Erythroblast (primary cell): ENCODE results near the gene NLRC5.
"Not testable (repeated sequence)": the region's sequence is repeated elsewhere in the genome, so short reads cannot be mapped to it uniquely, and the experiment has no call there.

ENCODE experiments used
- DNase-seq, 2 experiments: peaks; one replicate each; lab custom pipeline; 2025; lab: John Stamatoyannopoulos, UW
- GATA1 ChIP-seq: IDR thresholded peaks from 2 replicates; pipeline ENCODE4 v1.6.1; 2011; ENCODE audit warnings: low read depth, mild to moderate bottlenecking, control low read depth, low read length, moderate library complexity
- POLR2A ChIP-seq: IDR thresholded peaks from 2 replicates; pipeline ENCODE4 v1.6.1; 2011; ENCODE audit warnings: mild to moderate bottlenecking, low read length

The NLRC5 gene

DNA sequence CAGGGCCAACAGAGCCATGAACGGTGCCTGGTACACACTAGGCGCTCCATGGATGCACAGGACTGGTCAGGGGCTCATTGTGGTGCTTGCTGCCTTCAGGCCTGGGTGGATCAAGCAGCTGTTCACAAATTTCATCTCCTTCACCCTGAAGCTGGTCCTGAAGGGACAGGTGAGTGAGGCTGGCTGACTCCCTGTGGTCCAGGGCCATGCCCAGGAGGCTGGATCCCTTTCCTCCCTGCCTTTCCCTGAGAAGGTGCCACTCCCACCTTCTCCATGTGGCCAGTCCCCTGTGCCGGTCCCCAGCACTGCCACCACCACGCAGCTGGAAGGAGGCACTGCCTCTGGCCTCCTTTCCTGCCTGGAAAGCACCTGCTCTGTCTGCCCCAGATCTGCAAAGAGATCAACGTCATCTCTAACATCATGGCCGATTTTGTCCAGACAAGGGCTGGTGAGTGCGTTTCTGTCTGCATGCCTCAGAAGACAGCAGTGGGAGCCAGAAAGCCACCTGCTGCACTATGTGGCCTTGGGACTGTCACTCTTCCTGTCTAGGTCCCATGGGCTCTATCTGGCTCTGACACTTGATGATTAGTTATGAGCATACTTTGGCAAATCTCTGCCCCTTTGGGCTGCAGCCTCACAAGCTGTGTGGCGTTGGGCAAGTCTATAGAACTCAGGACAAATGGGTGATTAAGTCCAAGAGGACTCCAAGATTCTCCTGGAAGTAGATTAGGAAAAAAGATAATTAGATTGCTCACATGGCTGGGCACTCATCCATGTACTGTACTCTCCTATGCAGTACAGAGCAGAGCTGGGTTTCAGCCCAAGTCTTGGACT is 18.2 kb upstream of the NLRC5 start:
- TF ChIP-seq POLR2A (no peak), GATA1 (no peak)
- no peak for DNase-seq

DNA sequence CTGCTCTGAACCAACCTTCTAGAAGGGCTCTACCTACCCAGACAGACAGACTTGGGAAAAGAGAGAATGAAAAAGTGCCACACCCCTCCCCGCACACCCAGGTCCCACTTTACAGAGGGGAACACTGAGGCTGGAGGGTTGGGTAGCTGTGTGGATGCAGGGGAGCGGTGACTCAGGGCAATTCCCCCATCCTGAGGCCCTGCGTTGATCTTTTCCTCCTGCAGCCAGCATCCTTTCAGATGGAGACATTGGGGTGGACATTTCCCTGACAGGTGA is 17.7 kb upstream of the NLRC5 start:
- no peak for DNase-seq
- TF ChIP-seq POLR2A, result no peak
- TF ChIP-seq GATA1, result no peak

DNA sequence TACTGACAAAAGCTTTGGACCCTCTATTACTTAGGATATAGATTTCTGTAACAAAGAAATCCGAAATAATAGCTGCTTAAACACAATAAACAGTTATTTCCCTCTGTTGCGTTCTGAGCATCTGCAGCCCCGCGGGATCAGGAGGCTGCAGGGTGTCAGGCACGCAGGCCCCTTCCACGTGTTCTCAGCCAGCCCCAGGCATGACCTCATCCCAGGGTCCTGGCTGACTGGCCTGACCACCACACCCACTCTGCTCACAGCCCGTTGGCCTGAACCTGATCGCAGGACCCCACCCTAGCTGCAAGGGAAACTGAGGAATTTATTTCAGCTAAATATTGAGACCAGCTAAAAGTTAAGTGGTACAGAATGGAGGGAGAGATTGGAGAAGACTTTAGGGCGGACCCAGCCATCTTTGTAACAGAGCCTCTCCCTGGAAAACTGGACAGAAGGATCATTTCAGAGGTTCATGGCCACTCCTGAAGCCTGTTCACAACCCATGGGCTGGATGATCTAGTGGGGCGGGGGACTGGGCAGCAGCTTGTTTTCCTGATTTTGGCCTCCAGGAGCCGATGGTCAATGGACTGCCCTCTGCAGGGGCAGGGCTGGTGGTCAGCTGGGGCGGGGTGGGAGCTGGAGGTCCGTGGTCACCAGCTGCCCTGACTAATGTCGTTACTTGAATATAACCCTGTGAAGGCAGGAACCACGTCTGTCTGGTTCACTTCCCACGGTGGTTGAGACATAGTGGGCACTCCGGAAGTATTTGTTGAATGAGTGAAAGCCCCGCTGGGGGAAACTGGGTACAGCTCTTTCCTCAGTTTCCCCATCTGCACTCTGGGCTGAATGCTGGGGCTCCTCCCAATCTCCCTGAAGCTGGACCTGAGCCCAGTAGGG is 16.7 kb upstream of the NLRC5 start:
- no peak for TF ChIP-seq GATA1
- TF ChIP-seq POLR2A, result no peak
- no peak for DNase-seq

DNA sequence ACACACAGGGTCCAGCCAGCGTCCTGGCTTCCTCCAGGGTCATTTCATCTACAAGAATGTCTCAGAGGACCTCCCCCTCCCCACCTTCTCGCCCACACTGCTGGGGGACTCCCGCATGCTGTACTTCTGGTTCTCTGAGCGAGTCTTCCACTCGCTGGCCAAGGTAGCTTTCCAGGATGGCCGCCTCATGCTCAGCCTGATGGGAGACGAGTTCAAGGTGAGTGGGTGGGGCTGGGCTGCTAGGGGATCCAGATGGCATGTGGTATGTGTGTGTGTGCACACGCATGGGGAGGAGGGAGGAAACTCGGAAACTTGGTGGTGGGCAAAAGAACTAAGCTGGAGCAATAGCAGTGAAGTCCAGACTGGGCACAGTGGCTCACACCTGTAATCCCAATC is 16.1 kb upstream of the NLRC5 start:
- DNase-seq, result no peak

DNA sequence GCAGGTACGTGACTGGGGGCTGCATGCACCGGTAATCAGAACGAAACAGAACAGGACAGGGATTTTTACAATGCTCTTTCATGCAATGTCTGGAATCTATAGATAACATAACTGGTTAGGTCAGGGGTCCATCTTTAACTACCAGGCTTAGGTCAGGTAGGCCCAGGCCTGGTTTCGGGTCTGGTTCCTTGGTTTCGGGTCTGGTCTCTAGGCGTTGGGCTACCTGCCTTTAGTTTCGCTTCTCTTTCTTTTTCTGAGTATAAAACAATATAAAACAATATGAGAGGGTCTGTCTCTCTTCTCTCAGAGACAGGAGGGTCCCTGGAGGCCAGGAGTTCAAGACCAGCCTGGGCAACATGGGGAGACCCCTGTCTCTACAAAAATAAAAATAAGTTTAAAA is 15.5 kb upstream of the NLRC5 start:
- DNase-seq, result not testable (repeated sequence)

More for the DNA sequence above, 16.1 kb upstream of the NLRC5 start:
- TF ChIP-seq GATA1 (no peak), POLR2A (no peak)

DNA sequence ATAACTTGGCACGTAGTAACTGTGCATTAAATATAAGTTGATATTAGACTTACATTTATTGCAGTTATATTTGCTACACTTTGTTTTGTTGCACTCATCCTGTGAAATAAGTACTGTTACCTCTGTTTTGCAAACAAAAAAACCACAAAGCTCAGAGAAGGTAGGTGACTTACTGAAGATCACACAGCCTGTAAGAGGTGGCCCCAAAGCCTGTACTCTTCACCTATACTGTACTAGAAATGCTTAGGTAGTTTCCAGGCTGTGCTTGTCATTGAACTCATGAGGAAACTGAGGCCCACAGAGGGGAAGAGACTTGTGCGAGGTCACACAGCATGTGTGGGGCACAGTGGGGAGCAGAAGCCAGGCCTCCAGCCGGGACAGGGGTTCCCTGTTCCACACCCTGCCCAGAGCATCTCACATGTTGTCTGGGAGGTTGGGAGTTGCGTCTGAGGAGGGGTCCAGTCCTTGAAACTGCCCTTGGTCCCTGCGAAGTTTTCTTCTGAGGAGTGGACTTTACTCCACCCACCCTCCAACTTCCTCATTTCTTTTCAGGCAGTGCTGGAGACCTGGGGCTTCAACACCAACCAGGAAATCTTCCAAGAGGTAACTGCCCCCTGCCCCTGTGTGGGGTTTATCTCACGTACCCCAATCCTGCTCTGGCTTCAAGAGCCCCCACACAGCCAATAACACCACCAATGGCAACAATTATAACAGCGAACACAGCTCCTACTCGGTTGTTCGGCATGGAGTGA is 14.6 kb upstream of the NLRC5 start:
- no peak for DNase-seq
- TF ChIP-seq POLR2A (no peak), GATA1 (no peak)

DNA sequence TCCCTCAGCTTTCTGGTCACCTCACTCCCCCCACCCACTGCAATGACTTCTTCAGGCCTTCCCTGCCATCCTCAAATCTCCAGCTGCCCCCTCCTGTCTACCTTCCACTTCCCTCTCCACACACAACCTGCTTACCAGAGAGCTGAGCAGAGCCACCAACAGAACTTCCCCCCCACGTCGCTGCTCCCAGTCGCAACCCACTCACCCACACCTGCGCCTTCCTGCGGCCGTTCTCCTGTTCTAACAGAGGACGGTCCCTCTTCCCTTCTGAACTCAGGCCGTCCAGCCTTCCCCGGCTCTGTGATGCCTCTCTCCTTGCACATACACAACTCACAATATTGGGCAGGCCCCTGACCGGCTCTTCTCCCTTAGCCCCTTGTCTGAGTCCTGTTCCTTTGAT is 13.6 kb upstream of the NLRC5 start:
- no peak for DNase-seq
- no peak for TF ChIP-seq GATA1
- no peak for TF ChIP-seq POLR2A

DNA sequence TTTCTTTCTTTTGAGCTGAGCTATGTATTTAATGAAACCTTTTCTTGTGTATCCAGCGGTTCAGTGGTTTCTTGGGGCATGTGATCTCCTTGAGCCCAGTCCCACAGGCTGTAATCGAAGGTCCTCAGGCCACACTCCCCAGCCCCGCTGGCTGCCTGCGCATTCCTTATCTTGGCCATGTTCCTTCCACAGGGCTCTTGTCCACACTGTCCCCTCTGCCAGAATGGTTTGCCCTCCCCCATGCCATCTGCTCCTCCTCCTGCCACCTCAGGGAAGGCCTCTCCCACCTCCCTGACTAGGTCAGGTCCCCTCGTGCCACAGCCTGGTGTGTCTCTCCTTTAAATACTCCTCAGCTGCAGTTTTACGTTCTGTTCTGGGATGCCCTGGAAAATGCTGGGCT is 12.1 kb upstream of the NLRC5 start:
- TF ChIP-seq POLR2A, result no peak
- TF ChIP-seq GATA1, result no peak
- peak; percentile 17 to 68 for DNase-seq

DNA sequence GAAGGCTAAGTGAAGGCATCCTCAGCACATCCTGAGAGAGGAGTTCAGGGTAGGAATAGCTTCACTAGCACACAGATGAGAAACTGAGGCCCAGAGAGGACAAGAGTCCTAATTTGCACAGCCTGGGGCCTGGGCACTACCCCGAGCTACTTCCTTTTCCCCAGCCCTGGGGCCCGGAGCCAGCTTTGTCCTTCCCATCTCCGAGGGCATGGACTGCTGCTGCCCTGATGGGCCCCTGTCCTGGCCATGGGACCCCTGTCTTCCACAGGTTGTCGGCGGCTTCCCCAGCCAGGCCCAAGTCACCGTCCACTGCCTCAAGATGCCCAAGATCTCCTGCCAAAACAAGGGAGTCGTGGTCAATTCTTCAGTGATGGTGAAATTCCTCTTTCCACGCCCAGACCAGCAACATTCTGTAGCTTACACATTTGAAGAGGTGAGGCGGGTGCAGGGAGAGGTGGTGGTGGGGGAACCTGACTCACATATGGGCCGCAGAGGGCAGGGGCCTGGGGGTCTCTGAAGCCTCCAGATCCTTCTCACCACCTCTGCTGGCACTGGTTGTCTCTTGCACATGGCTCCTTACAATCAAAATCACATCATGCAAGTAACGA is 11.4 kb upstream of the NLRC5 start:
- DNase-seq, result no peak
- no peak for TF ChIP-seq GATA1
- TF ChIP-seq POLR2A, result no peak

DNA sequence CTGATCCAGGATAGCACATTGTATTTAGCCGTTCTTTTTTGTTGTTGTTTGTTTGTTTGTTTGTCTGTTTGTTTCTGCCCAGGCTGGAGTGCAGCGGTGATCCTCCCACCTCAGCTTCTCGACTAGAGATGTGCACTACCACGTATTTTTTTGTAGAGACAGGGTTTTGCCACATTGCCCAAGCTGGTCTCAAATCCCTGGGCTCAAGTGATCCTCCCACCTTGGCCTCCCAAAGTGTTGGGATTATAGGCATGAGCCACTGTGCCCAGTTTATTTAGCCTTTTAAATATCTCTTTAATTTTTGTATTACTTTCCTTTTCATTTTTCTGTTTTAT is 9.2 kb upstream of the NLRC5 start:
- TF ChIP-seq POLR2A (no peak), GATA1 (no peak)
- DNase-seq, result no peak

DNA sequence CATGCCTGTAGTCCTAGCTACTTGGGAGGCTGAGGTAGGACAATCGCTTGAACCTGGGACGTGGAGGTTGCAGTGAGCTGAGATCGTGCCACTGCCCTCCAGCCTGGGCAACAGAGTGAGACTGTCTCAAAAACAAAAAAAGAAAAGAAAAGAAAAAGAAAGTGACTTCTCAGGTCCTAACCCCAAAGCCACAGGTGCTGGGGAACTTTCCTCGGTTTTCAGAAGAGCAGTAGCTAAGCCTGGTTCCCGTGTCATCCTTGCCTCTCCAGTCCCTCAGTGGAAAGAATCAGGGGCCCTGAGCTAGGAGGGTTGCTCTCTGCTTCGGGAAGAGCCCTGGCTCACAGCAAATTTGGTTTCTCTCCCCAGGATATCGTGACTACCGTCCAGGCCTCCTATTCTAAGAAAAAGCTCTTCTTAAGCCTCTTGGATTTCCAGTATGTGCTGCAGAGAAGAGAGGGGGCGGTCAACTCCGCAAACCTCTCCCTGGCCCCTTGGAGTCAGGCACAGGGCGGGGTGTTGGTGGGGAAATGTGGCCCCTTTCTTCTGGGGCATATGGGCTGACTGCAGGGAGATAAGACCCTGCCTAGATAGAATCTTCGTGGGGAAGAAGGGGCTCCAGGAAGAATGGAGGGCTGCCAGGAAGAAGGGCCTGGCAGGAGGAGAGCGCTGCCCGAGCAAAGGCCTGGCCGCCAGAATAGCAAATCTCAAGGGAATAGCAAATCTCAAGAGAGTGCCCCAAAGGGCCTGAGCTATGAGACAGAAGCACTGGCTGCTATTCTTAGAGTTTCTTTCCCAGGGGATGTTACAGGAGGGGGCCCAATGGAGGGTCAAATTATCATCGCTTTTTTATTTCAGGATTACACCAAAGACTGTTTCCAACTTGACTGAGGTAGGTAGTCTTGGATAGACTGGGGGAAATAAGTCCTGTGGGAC is 8.3 kb upstream of the NLRC5 start:
- no peak for TF ChIP-seq POLR2A
- no peak for TF ChIP-seq GATA1
- peak; percentile 16 to 50 for DNase-seq

DNA sequence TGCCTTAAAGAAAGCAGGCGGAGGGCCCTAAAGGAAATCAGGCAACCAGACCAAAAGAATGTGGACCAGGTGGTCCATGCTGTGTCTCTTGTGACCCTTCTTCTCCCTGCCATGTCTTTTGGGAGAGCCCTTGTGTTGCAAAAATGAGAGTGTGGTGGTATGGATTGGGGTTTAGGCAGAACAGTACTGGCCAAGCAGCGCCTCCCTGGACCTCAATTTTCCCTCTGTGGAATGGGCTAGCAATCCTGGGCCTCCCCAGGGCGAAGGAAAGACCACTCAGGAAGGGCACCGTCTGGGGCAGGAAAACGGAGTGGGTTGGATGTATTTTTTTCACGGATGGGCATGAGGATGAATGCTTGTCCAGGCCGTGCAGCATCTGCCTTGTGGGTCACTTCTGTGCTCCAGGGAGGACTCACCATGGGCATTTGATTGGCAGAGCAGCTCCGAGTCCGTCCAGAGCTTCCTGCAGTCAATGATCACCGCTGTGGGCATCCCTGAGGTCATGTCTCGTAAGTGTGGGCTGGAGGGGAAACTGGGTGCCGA is 7.6 kb upstream of the NLRC5 start:
- TF ChIP-seq POLR2A (no peak), GATA1 (no peak)
- no peak for DNase-seq

DNA sequence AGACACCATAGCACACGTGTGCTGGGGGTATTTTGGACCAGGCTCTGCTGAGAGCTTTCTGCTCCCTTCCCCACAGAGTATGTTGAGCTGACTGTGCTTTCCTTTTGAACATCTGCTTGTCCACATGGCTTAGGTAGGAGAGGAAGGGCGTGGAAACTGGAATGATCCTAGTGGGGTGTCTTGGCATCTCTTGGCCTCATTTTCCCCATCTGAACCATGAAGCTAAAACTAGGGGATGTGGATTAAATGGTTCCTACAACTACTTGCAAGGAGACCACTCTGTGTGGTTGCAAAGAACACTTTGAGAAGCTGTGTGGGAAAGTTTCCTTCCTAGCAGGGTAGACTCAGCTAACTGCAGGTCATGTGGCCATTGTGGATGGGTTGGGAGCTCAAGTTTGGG is 6.7 kb upstream of the NLRC5 start:
- TF ChIP-seq GATA1 (no peak), POLR2A (no peak)
- no peak for DNase-seq
